ENCODE results near the gene TSPAN13. TPM values are rescaled to one million over a fixed set of nuclear protein-coding genes. Genes with fewer than 3 reads are reported as not detected.

Gene TSPAN13
- total and polyA plus RNA-seq, 10 of the 15 experiments (the other 5 are each of a cell fraction or from before 2014, with no cell fraction given), result 0.26 to 0.37 TPM; not detected in 8

GRCh38 chr7:16759840-16760239 lies 6.3 kb downstream of the TSPAN13 start (continued):
- TF ChIP-seq ZNF592 (IDR thresholded peaks at IDR 0.05), result no peak
- no peak for TF ChIP-seq POLR2AphosphoS2 (IDR thresholded peaks at IDR 0.05; ENCODE audit: low read depth, low read length)
- TF ChIP-seq GATAD2B (conservative IDR thresholded peaks at IDR 0.05; ENCODE audit: low read depth), result no peak

GRCh38 chr7:16762177-16762576 lies 8.6 kb downstream of the TSPAN13 start:
- ChIA-PET POLR2A (no interaction called here), RAD21 (ENCODE audit: unreplicated experiment) (no interaction called here), SMC1A (ENCODE audit: uncharacterized antibody, unreplicated experiment) (no interaction called here), CTCF (no interaction called here)
- Histone ChIP-seq H3K36me3 (ENCODE audit: control insufficient read depth in 2 of 2, insufficient read depth in 2 of 2, low read length in 1 of 2) (no peaks in the 10 kb centered on the region), H3K4me2 (ENCODE audit: control insufficient read depth, insufficient read depth) (no peak overlapping the region), H3K9ac (ENCODE audit: control insufficient read depth, insufficient read depth, low read length) (no peak overlapping the region), H3K27ac (ENCODE audit: control insufficient read depth, insufficient read depth) (no peak overlapping the region), H4K20me1 (ENCODE audit: control insufficient read depth, insufficient read depth) (no peaks in the 10 kb centered on the region), H3K9me3 (replicated peaks; ENCODE audit: control insufficient read depth, insufficient read depth, low read length) (no peaks in the 10 kb centered on the region), H3K4me1 (ENCODE audit: control insufficient read depth, insufficient read depth, low read length) (no peaks in the 10 kb centered on the region), H3K27me3 (replicated peaks in 1 of 2; ENCODE audit: control insufficient read depth in 2 of 2, insufficient read depth in 2 of 2, low read length in 1 of 2) (no peaks in the 10 kb centered on the region; a peak in 1 of 4 replicates), H3K4me3 (no peak overlapping the region), H2AFZ (ENCODE audit: control insufficient read depth, low read depth, low read length) (no peak overlapping the region), H3K79me2 (ENCODE audit: control insufficient read depth, insufficient read depth, low read length) (no peaks in the 10 kb centered on the region)
- DNase-seq (ENCODE audit: low read depth, low spot score) (no peak), FAIRE-seq (no peak), ATAC-seq (no peak)
- in situ Hi-C loops (cut with MboI) (no loop called here), intact Hi-C loops (cut with micrococcal nuclease; ENCODE audit: unreplicated experiment) (no loop called here)
- WGBS (ENCODE audit: insufficient coverage, insufficient replicate concordance, low lambda C conversion rate, missing lambda C conversion rate), result 27% methylated on average over 4 of the region's 4 CpGs
- BruUV-seq (replicated peaks), result no TSS peak
- TF ChIP-seq PRDM15 (CRISPR knock-in tag; IDR thresholded peaks at IDR 0.05) (no peak), SMARCA5 (IDR thresholded peaks at IDR 0.05) (no peak)

All from GM12878 (cell line).